Activated CD4-positive, alpha-beta T cell treated with anti-CD3 and anti-CD28 coated beads, Interleukin-2, amount 10 ng/mL, durations not matched to agents 7 days and 5 days (primary cell): Measurements from ENCODE around the gene CAP1. TPM values are rescaled to one million over a fixed set of nuclear protein-coding genes. Genes with fewer than 3 reads are reported as not detected.
"Not testable (repeated sequence)": the region's sequence is repeated elsewhere in the genome, so short reads cannot be mapped to it uniquely, and the experiment has no call there.

ENCODE experiments used
- CTCF ChIA-PET: fragments of 350-600 bp; sonication (Branson Sonifier 250); formaldehyde crosslinking; loops from one replicate; lab custom pipeline; 2021; ENCODE audit warnings: antibody characterized with exemption; lab: Charles Lee
- POLR2A ChIA-PET: fragments of 350-600 bp; sonication (Branson Sonifier 250); formaldehyde crosslinking; loops from one replicate; lab custom pipeline; 2021; ENCODE audit warnings: antibody characterized with exemption; lab: Charles Lee
- DNase-seq: peaks from one replicate; pipeline ENCODE4 v3.0.0-alpha.2; 2020
- H3K27ac Mint-ChIP-seq: one replicate; pipeline ENCODE4 v1.8.0; 2021; ENCODE audit warnings: mild to moderate bottlenecking, moderate library complexity, mixed read lengths
- H3K27me3 Mint-ChIP-seq: one replicate; pipeline ENCODE4 v1.8.0; 2021; ENCODE audit warnings: mixed read lengths
- H3K36me3 Mint-ChIP-seq: one replicate; pipeline ENCODE4 v1.8.0; 2021; ENCODE audit warnings: low read depth, mixed read lengths
- H3K4me1 Mint-ChIP-seq: one replicate; pipeline ENCODE4 v1.8.0; 2021; ENCODE audit warnings: mixed read lengths
- H3K4me3 Mint-ChIP-seq: one replicate; pipeline ENCODE4 v1.8.0; 2021; ENCODE audit warnings: mild to moderate bottlenecking, moderate library complexity, mixed read lengths
- H3K9me3 Mint-ChIP-seq: one replicate; pipeline ENCODE4 v1.8.0; 2021; ENCODE audit warnings: mixed read lengths
- total RNA-seq, 2 experiments: library from RNA; stranded (reverse); gene quantifications; one replicate each; pipeline ENCODE4 v1.2.3, GENCODE V29; 2021

CAP1 gene
- total RNA-seq, 2 experiments from 2014 or later = 740 to 752 TPM

GRCh38 chr1:40072142-40072541 lies 31.6 kb downstream of the CAP1 start:
- Mint-ChIP-seq H3K36me3 (peaks cover 69% of the 10 kb centered on the region), H3K9me3 (no peaks in the 10 kb centered on the region), H3K4me3 (no peak overlapping the region), H3K27me3 (no peaks in the 10 kb centered on the region), H3K27ac (peak overlapping the region; percentile 57), H3K4me1 (peaks cover 15% of the 10 kb centered on the region)
- DNase-seq = no peak
- ChIA-PET CTCF (interaction anchor here (0.6 to 3.2 kb wide), 3 partner anchors 8 to 266 kb away, joined by 3 to 11 read pairs (median 4); no protein-coding TSS in a partner anchor), POLR2A (no interaction called here)

- POLR2A ChIA-PET = no interaction called here
Observed at GRCh38 chr1:40073062-40073461, 32.5 kb downstream of the CAP1 start.

GRCh38 chr1:40075266-40075665 lies 34.7 kb downstream of the CAP1 start:
- POLR2A ChIA-PET = interaction anchor here (0.6 kb wide), 1 partner anchor 32 kb away, joined by 3 read pairs; no protein-coding TSS in a partner anchor
- H3K4me3 Mint-ChIP-seq = no peak overlapping the region
- CTCF ChIA-PET = interaction anchor here (0.9 to 3.2 kb wide), 4 partner anchors 8 to 263 kb away, joined by 3 to 11 read pairs (median 4); no protein-coding TSS in a partner anchor
- H3K27ac Mint-ChIP-seq = no peak overlapping the region
- peaks cover 62% of the 10 kb centered on the region for H3K36me3 Mint-ChIP-seq
- H3K4me1 Mint-ChIP-seq = peaks cover 17% of the 10 kb centered on the region
- H3K9me3 Mint-ChIP-seq = no peaks in the 10 kb centered on the region
- DNase-seq = no peak
- no peaks in the 10 kb centered on the region for H3K27me3 Mint-ChIP-seq

More at GRCh38 chr1:40073062-40073461, 32.5 kb downstream of the CAP1 start:
- no peaks in the 10 kb centered on the region for H3K27me3 Mint-ChIP-seq
- peaks cover 66% of the 10 kb centered on the region for H3K36me3 Mint-ChIP-seq
- no peaks in the 10 kb centered on the region for H3K9me3 Mint-ChIP-seq
- DNase-seq = no peak
- peaks cover 10% of the 10 kb centered on the region for H3K4me1 Mint-ChIP-seq
- no peak overlapping the region for H3K27ac Mint-ChIP-seq
- H3K4me3 Mint-ChIP-seq = no peak overlapping the region
- CTCF ChIA-PET = interaction anchor here (1.0 to 3.2 kb wide), 2 partner anchors 8 to 266 kb away, joined by 3 to 11 read pairs; no protein-coding TSS in a partner anchor

- H3K27ac Mint-ChIP-seq = no peak overlapping the region
Observed at GRCh38 chr1:40076895-40077312, 36.4 kb downstream of the CAP1 start.

GRCh38 chr1:40078512-40079333 lies 38.2 kb downstream of the CAP1 start:
- ChIA-PET POLR2A (no interaction called here), CTCF (interaction anchor here (0.6 to 1.8 kb wide), 8 partner anchors 9 to 251 kb away, joined by 3 to 8 read pairs (median 4); no protein-coding TSS in a partner anchor)
- DNase-seq = peak; percentile 72
- peaks cover 43% of the 10 kb centered on the region for H3K36me3 Mint-ChIP-seq
- peaks cover 12% of the 10 kb centered on the region for H3K4me1 Mint-ChIP-seq
- H3K4me3 Mint-ChIP-seq = no peak overlapping the region
- no peak overlapping the region for H3K27ac Mint-ChIP-seq
- H3K27me3 Mint-ChIP-seq = no peaks in the 10 kb centered on the region
- no peaks in the 10 kb centered on the region for H3K9me3 Mint-ChIP-seq

More at GRCh38 chr1:40076895-40077312, 36.4 kb downstream of the CAP1 start:
- Mint-ChIP-seq H3K36me3 (peaks cover 52% of the 10 kb centered on the region), H3K4me3 (no peak overlapping the region), H3K4me1 (peaks cover 19% of the 10 kb centered on the region), H3K9me3 (no peaks in the 10 kb centered on the region), H3K27me3 (no peaks in the 10 kb centered on the region)
- ChIA-PET POLR2A (interaction anchor here (1.0 kb wide), 1 partner anchor 9 kb away, joined by 3 read pairs; no protein-coding TSS in a partner anchor), CTCF (interaction anchor here (0.8 to 1.2 kb wide), 3 partner anchors 10 to 15 kb away, joined by 3 to 5 read pairs (median 4); no protein-coding TSS in a partner anchor)
- DNase-seq = no peak

- peak overlapping the region; percentile 51 for H3K27ac Mint-ChIP-seq
- peaks cover 40% of the 10 kb centered on the region for H3K36me3 Mint-ChIP-seq
- ChIA-PET POLR2A (no interaction called here), CTCF (interaction anchor here (0.8 to 1.8 kb wide), 5 partner anchors 10 to 19 kb away, joined by 4 to 8 read pairs (median 4); no protein-coding TSS in a partner anchor)
- H3K9me3 Mint-ChIP-seq = no peaks in the 10 kb centered on the region
- H3K27me3 Mint-ChIP-seq = no peaks in the 10 kb centered on the region
- DNase-seq = no peak
- H3K4me3 Mint-ChIP-seq = no peak overlapping the region
- H3K4me1 Mint-ChIP-seq = peaks cover 11% of the 10 kb centered on the region
Observed at GRCh38 chr1:40079774-40080400, 39.4 kb downstream of the CAP1 start.

- CTCF ChIA-PET = interaction anchor here (0.6 to 6.0 kb wide), 2 partner anchors 220 to 257 kb away, joined by 3 to 23 read pairs; no protein-coding TSS in a partner anchor
- H3K36me3 Mint-ChIP-seq = peaks cover 47% of the 10 kb centered on the region
- H3K27ac Mint-ChIP-seq = no peak overlapping the region
- no peaks in the 10 kb centered on the region for H3K27me3 Mint-ChIP-seq
- H3K4me3 Mint-ChIP-seq = no peak overlapping the region
- H3K9me3 Mint-ChIP-seq = no peaks in the 10 kb centered on the region
- DNase-seq = no peak
- POLR2A ChIA-PET = no interaction called here
- peaks cover 17% of the 10 kb centered on the region for H3K4me1 Mint-ChIP-seq
Observed at GRCh38 chr1:40081871-40082270, 41.3 kb downstream of the CAP1 start.

GRCh38 chr1:40084750-40085149 lies 44.2 kb downstream of the CAP1 start:
- POLR2A ChIA-PET = not testable (repeated sequence)
- CTCF ChIA-PET = interaction anchor here (1.4 to 6.0 kb wide), 3 partner anchors 16 to 256 kb away, joined by 3 to 23 read pairs (median 5); no protein-coding TSS in a partner anchor

GRCh38 chr1:40090652-40091355 lies 50.3 kb downstream of the CAP1 start:
- Mint-ChIP-seq H3K27ac (no peak overlapping the region), H3K27me3 (no peaks in the 10 kb centered on the region), H3K4me3 (no peak overlapping the region), H3K9me3 (no peaks in the 10 kb centered on the region), H3K36me3 (peaks cover 50% of the 10 kb centered on the region), H3K4me1 (peaks cover 25% of the 10 kb centered on the region)
- CTCF ChIA-PET = interaction anchor here (0.6 to 4.3 kb wide), 5 partner anchors 12 to 248 kb away, joined by 3 to 15 read pairs (median 4); no protein-coding TSS in a partner anchor
- POLR2A ChIA-PET = no interaction called here
- DNase-seq = no peak

More at GRCh38 chr1:40084750-40085149, 44.2 kb downstream of the CAP1 start:
- Mint-ChIP-seq H3K4me1 (peaks cover 16% of the 10 kb centered on the region), H3K36me3 (peaks cover 42% of the 10 kb centered on the region)
- DNase-seq = peak; percentile 44
- H3K27me3 Mint-ChIP-seq, H3K27ac Mint-ChIP-seq, H3K4me3 Mint-ChIP-seq, H3K9me3 Mint-ChIP-seq: not testable (repeated sequence)

GRCh38 chr1:40092241-40092640 lies 51.7 kb downstream of the CAP1 start:
- no peak for DNase-seq
- no peak overlapping the region for H3K27ac Mint-ChIP-seq
- CTCF ChIA-PET = interaction anchor here (0.9 to 4.3 kb wide), 4 partner anchors 14 to 246 kb away, joined by 3 to 15 read pairs (median 6); no protein-coding TSS in a partner anchor
- H3K27me3 Mint-ChIP-seq = no peaks in the 10 kb centered on the region
- peaks cover 43% of the 10 kb centered on the region for H3K36me3 Mint-ChIP-seq
- no peaks in the 10 kb centered on the region for H3K9me3 Mint-ChIP-seq
- no peak overlapping the region for H3K4me3 Mint-ChIP-seq
- H3K4me1 Mint-ChIP-seq = peaks cover 37% of the 10 kb centered on the region
- POLR2A ChIA-PET = no interaction called here

GRCh38 chr1:40092706-40093639 lies 52.4 kb downstream of the CAP1 start:
- Mint-ChIP-seq H3K27me3 (no peaks in the 10 kb centered on the region), H3K27ac (no peak overlapping the region), H3K9me3 (no peaks in the 10 kb centered on the region), H3K4me1 (peaks cover 44% of the 10 kb centered on the region), H3K36me3 (peaks cover 43% of the 10 kb centered on the region), H3K4me3 (no peak overlapping the region)
- CTCF ChIA-PET = interaction anchor here (1.3 kb wide), 1 partner anchor 14 kb away, joined by 8 read pairs; no protein-coding TSS in a partner anchor
- POLR2A ChIA-PET = no interaction called here
- no peak for DNase-seq
